ENCODE measurements around the gene MAPK1.

- no peak for TF ChIP-seq CTCF (IDR thresholded peaks at IDR 0.05)
- TF ChIP-seq POLR2AphosphoS5 (IDR thresholded peaks at IDR 0.05; ENCODE audit: low read depth, low read length): no peak
- TF ChIP-seq REST (IDR thresholded peaks at IDR 0.05; ENCODE audit: insufficient read depth in 1 of 2, low read depth in 2 of 2, low read length in 1 of 2): no peak
- TF ChIP-seq TCF7L2 (IDR thresholded peaks at IDR 0.05; ENCODE audit: low read depth, low read length): no peak
- no peak for TF ChIP-seq SIN3A (IDR thresholded peaks at IDR 0.05; ENCODE audit: borderline replicate concordance, insufficient read depth, low read depth, low read length)
These were observed 88.0 kb downstream of the MAPK1 start for GRCh38 chr22:21779444-21779843.
